Endothelial cell of umbilical vein (primary cell): ENCODE results near the gene ARHGDIB.

ENCODE experiments used
- CTCF ChIP-seq, 2 donors: IDR thresholded peaks; 1 replicate in 1 of 2; 2 replicates in 1 of 2; pipeline ENCODE4 v1.5.1; 2011; ENCODE audit warnings: low read length in 2 of 2, mild to moderate bottlenecking in 2 of 2, moderate library complexity in 2 of 2, control low read depth in 1 of 2, inconsistent platforms in 1 of 2, low read depth in 1 of 2; ENCODE audit not compliant: insufficient read depth in 1 of 2; ENCODE audit errors: extremely low read depth in 1 of 2
- EZH2 ChIP-seq: IDR thresholded peaks from 2 replicates; pipeline ENCODE4 v1.6.1; 2012; ENCODE audit warnings: borderline replicate concordance, low read depth, mild to moderate bottlenecking, moderate library complexity, low read length, inconsistent platforms; ENCODE audit not compliant: severe bottlenecking
- FOS ChIP-seq: IDR thresholded peaks from 2 replicates; pipeline ENCODE4 v1.6.1; 2011; ENCODE audit warnings: mild to moderate bottlenecking, low read length, moderate library complexity, borderline replicate concordance; ENCODE audit not compliant: insufficient read depth
- GATA2 ChIP-seq: IDR thresholded peaks from 2 replicates; pipeline ENCODE4 v1.7.0; 2011; ENCODE audit warnings: low read depth, mild to moderate bottlenecking, moderate library complexity, mixed read lengths, low read length; ENCODE audit not compliant: insufficient read length, insufficient read depth
- JUN ChIP-seq: IDR thresholded peaks from 2 replicates; pipeline ENCODE4 v1.6.1; 2011; ENCODE audit warnings: borderline replicate concordance, low read depth; ENCODE audit not compliant: insufficient read length, insufficient read depth
- MAX ChIP-seq: IDR thresholded peaks from 2 replicates; pipeline ENCODE4 v1.6.1; 2011; ENCODE audit not compliant: insufficient read depth, insufficient read length
- MYC ChIP-seq: IDR thresholded peaks from one replicate; pipeline ENCODE4 v1.6.1; 2011; ENCODE audit warnings: mild to moderate bottlenecking, low read depth, low read length
- POLR2A ChIP-seq: IDR thresholded peaks from 2 replicates; pipeline ENCODE4 v1.6.1; 2012; ENCODE audit warnings: low read depth, mild to moderate bottlenecking, control low read depth, low read length
- POLR2AphosphoS5 ChIP-seq: IDR thresholded peaks from 2 replicates; pipeline ENCODE4 v1.6.1; 2012; ENCODE audit warnings: low read depth, mild to moderate bottlenecking, control low read depth, low read length, moderate library complexity; ENCODE audit not compliant: insufficient read depth

- no peak for TF ChIP-seq CTCF (IDR thresholded peaks at IDR 0.05; ENCODE audit: extremely low read depth in 1 of 2, insufficient read depth in 1 of 2, low read depth in 1 of 2, low read length in 2 of 2)
- no peak for TF ChIP-seq POLR2A
- TF ChIP-seq GATA2: no peak
- TF ChIP-seq MAX: no peak
- TF ChIP-seq EZH2: no peak
- no peak for TF ChIP-seq POLR2AphosphoS5
- TF ChIP-seq FOS: no peak
- no peak for TF ChIP-seq JUN
- TF ChIP-seq MYC: no peak
Observed at GRCh38 chr12:14949631-14950030, 11.8 kb downstream of the ARHGDIB start.
